ENCODE data around the gene MERTK.
A peak's percentile ranks its signal among the peaks of the same experiment; 100 is the strongest.

The MERTK gene

DNA sequence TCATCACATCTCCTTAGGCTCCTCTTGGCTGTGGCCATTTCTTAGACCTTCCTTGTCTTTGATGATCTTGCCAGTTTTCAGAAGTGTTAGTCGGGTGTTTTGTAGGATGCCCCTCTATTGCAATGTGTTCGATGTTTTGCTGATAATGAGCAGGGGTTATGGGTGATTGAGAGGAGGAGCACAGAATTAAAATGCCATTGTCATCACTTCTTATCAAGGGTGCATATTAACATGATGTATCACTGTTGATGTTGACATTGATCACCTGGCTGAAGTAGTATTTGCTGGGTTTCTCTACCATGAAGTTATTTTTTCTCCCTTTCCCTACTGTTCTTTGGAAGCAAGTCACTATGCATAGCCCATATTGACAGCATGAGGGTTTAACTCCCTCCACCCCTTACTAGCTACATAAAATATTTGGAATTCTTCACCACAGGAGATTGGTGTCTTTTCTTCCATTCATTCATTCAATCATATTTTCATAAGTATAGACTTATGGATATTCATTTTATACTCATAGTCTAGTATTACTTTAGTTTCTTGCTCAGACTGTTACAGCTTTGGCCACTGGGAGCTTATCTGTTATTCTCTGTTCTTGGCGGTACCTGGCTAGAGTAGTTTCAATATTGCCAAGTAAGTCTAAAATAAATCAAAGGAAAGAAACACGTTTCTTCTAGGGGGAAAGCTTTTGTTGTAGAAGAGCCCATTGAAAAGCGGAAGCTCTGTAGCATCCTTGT is 102.2 kb downstream of the MERTK start:
- H3K4me3 ChIP-seq (replicated peaks; ENCODE audit: low read depth, low read length) = no peak overlapping the region
- DNase-seq (ENCODE audit: low read depth) = no peak
- TF ChIP-seq, protein P1, sequence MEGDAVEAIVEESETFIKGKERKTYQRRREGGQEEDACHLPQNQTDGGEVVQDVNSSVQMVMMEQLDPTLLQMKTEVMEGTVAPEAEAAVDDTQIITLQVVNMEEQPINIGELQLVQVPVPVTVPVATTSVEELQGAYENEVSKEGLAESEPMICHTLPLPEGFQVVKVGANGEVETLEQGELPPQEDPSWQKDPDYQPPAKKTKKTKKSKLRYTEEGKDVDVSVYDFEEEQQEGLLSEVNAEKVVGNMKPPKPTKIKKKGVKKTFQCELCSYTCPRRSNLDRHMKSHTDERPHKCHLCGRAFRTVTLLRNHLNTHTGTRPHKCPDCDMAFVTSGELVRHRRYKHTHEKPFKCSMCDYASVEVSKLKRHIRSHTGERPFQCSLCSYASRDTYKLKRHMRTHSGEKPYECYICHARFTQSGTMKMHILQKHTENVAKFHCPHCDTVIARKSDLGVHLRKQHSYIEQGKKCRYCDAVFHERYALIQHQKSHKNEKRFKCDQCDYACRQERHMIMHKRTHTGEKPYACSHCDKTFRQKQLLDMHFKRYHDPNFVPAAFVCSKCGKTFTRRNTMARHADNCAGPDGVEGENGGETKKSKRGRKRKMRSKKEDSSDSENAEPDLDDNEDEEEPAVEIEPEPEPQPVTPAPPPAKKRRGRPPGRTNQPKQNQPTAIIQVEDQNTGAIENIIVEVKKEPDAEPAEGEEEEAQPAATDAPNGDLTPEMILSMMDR (IDR thresholded peaks at IDR 0.05; ENCODE audit: low read length, missing control alignments) = no peak

DNA sequence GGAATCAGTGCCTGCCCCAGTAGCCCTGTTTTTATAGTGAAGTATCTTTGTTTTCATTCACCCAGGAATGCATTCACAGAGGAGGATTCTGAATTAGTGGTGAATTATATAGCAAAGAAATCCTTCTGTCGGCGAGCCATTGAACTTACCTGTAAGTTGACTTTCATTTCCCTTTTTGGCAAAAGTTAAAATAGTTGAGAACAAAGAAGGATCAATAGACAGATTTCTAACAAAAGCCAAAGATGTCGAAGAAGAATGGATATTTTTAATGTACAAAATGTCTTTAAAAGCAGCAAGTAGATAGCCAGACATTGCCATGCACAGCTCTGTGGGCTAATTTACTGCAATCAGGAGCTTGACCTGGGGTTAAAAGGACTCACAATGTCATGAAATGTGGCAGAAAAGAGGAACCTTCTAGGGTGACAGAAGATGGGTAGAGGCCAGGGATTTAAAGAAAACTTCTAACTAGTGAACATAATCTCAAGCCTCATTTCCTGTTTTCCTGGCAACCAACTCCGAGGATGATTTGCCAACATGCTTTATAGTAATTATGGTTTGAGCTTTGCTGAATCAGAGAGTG is 102.8 kb downstream of the MERTK start:
- DNase-seq (ENCODE audit: low read depth) = peak; percentile 41
- TF ChIP-seq, protein P1 (IDR thresholded peaks at IDR 0.05; ENCODE audit: low read length, missing control alignments) = no peak
- no peak overlapping the region for H3K4me3 ChIP-seq (replicated peaks; ENCODE audit: low read depth, low read length)

DNA sequence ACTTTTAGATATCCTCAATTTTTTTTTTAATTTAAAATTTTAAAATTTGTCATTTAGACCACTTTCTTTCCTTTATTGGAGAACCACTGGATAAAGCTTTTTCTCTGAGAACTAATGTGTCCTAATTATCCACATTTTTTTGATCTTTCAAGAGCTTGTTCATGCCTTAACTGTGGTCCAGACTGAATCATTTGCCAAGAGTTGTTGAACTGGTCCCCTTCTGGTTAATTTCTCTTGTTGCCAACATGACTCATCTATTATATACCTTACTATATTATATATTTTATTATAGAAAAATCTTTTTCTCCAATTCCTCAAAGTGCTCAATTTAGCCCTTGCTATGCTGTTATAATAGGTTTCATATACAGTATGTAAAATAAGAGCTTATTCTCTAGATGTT is 103.5 kb downstream of the MERTK start:
- no peak overlapping the region for H3K4me3 ChIP-seq (replicated peaks; ENCODE audit: low read depth, low read length)
- TF ChIP-seq, protein P1 (IDR thresholded peaks at IDR 0.05; ENCODE audit: low read length, missing control alignments) = no peak
- DNase-seq (ENCODE audit: low read depth) = no peak

DNA sequence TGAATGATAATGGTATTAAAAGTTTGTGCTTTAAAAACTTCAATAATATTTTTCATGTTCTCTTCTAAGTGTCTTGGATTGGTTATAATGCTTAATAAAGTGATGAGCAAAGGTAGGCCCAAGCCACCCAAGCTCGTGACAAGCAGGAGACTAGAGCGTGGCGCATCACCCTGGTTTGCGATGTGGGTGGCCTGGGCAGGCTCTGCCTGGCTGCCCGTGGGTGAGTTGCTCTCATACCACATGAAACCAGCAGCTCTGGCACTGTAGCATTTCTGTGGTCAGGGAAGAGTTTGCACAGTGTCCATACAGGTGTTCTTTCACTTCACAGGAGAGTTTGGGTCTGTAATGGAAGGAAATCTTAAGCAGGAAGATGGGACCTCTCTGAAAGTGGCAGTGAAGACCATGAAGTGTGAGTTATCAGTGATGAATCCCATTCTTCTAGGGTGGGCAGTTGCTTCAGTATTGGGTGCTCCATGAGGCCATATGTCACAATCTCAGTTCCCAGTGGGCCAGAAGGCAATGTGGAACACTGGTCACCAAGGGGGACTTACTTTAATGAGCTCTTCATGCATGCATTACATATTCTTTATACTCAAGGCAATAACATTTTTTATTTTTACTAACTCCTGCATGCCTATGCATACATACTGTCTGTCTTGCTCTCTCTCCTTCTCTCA is 105.3 kb downstream of the MERTK start:
- no peak for DNase-seq (ENCODE audit: low read depth)
- no peak overlapping the region for H3K4me3 ChIP-seq (replicated peaks; ENCODE audit: low read depth, low read length)
- TF ChIP-seq, protein P1 (IDR thresholded peaks at IDR 0.05; ENCODE audit: low read length, missing control alignments) = no peak

DNA sequence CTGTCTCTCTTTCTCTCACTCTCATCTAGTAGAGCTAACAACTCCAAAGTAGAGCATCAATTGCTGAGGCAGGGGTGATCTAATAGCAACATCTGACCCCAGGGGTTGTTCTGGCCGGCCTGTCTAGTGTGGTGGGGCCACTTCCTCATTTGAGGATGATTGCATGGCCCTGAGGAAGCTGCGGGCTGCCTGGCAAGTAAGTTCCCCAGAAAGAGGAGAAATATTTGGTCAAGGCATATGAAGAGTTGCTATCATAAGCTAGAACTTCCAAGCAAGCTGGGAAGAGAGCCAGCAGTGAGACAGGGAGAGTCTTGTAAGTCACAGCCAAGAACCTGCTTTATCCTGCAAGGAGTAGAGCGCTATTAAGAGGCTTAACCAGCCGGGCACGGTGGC is 105.8 kb downstream of the MERTK start:
- TF ChIP-seq, protein P1 (IDR thresholded peaks at IDR 0.05; ENCODE audit: low read length, missing control alignments) = no peak
- no peak overlapping the region for H3K4me3 ChIP-seq (replicated peaks; ENCODE audit: low read depth, low read length)
- DNase-seq (ENCODE audit: low read depth) = peak; percentile 40

DNA sequence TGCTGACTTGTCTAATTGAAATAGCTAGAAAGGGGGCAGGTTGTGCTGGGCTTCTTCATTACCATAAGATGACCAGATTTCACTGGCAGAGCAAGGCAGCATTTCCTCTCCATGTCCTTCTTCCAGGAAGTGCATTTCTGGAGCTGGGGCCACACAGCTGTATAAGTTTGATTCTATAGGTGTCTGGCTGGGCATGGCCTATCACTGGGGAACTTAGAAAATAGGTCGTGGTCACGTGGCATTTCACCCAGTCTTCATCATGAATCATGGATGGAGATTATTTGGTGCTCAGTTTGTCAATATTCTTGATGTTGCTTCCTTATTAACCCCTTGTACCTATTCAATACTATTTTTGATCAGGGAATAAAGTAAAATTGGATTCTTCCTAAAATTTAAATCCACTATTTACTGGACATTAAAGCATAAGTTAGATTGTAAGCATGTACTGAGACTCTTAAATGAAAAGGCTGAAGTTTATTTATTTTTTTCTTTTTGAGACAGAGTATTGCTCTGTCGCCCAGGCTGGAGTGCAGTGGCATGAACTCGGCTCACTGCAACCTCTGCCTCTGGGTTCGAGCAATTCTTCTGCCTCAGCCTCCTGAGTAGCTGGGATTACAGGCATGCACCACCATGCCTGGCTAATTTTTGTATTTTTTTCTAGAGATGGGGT is 107.1 kb downstream of the MERTK start:
- DNase-seq (ENCODE audit: low read depth) = no peak
- H3K4me3 ChIP-seq (replicated peaks; ENCODE audit: low read depth, low read length) = no peak overlapping the region
- TF ChIP-seq, protein P1 (IDR thresholded peaks at IDR 0.05; ENCODE audit: low read length, missing control alignments) = no peak

Measured in fibroblast of pulmonary artery (primary cell).